Measurements from ENCODE around the gene DAP.

Gene DAP

GRCh38 chr5:10709933-10710332 is 51.1 kb downstream of the DAP start:
- no peak for DNase-seq (ENCODE audit: low read depth in 2 of 2)

- no peak for DNase-seq (ENCODE audit: low read depth in 2 of 2)
Measured at GRCh38 chr5:10709409-10709808, 51.6 kb downstream of the DAP start.

GRCh38 chr5:10708189-10708944 is 52.7 kb downstream of the DAP start:
- DNase-seq (ENCODE audit: low read depth in 2 of 2): no peak

- DNase-seq (ENCODE audit: low read depth in 2 of 2): no peak
Measured at GRCh38 chr5:10707198-10708142, 53.6 kb downstream of the DAP start.

- DNase-seq (ENCODE audit: low read depth in 2 of 2): no peak
Measured at GRCh38 chr5:10706326-10706725, 54.7 kb downstream of the DAP start.

GRCh38 chr5:10705747-10706146 is 55.3 kb downstream of the DAP start:
- no peak for DNase-seq (ENCODE audit: low read depth in 2 of 2)

GRCh38 chr5:10704949-10705621 is 55.9 kb downstream of the DAP start:
- DNase-seq (ENCODE audit: low read depth in 2 of 2): no peak

GRCh38 chr5:10703676-10704075 is 57.4 kb downstream of the DAP start:
- DNase-seq (ENCODE audit: low read depth in 2 of 2): no peak

GRCh38 chr5:10702911-10703491 is 58.0 kb downstream of the DAP start:
- no peak for DNase-seq (ENCODE audit: low read depth in 2 of 2)

GRCh38 chr5:10702040-10702629 is 58.9 kb downstream of the DAP start:
- DNase-seq (ENCODE audit: low read depth in 2 of 2): no peak

GRCh38 chr5:10701567-10702039 is 59.4 kb downstream of the DAP start:
- DNase-seq (ENCODE audit: low read depth in 2 of 2): no peak

GRCh38 chr5:10700516-10700915 is 60.5 kb downstream of the DAP start:
- no peak for DNase-seq (ENCODE audit: low read depth in 2 of 2)

- no peak for DNase-seq (ENCODE audit: low read depth in 2 of 2)
Measured at GRCh38 chr5:10699987-10700386, 61.0 kb downstream of the DAP start.

- DNase-seq (ENCODE audit: low read depth in 2 of 2): no peak
Measured at GRCh38 chr5:10699281-10699874, 61.7 kb downstream of the DAP start.

GRCh38 chr5:10695759-10696543 is 65.1 kb downstream of the DAP start:
- no peak for DNase-seq (ENCODE audit: low read depth in 2 of 2)

GRCh38 chr5:10695055-10695649 is 65.9 kb downstream of the DAP start:
- no peak for DNase-seq (ENCODE audit: low read depth in 2 of 2)

GRCh38 chr5:10691826-10692785 is 68.9 kb downstream of the DAP start:
- no peak for DNase-seq (ENCODE audit: low read depth in 2 of 2)

Data from stimulated activated CD8-positive, alpha-beta memory T cell treated with anti-CD3 and anti-CD28 coated beads, Interleukin-15, amount 100 ng/mL, for 4 hours (primary cell).